CD14-positive monocyte (primary cell): ENCODE data around the gene DEGS1. TPM values are rescaled to one million over a fixed set of nuclear protein-coding genes. Genes with fewer than 3 reads are reported as not detected.

Source experiments
- DNase-seq, 3 donors: peaks; one replicate each; pipeline ENCODE4 v3.0.0-alpha.2; 2011 to 2022
- H2AFZ ChIP-seq: 2 replicates; pipeline ENCODE4 v1.6.0; 2012; ENCODE audit warnings: mild to moderate bottlenecking, low read depth, low read length, inconsistent platforms; ENCODE audit not compliant: insufficient read depth, poor library complexity, severe bottlenecking
- H3K27ac ChIP-seq, 2 donors: 1 replicate in 1 of 2; 2 replicates in 1 of 2; pipeline ENCODE4 v1.5.1; 2012 to 2013; ENCODE audit warnings: low read length in 2 of 2, control low read depth in 1 of 2, inconsistent platforms in 1 of 2, low read depth in 1 of 2, mild to moderate bottlenecking in 1 of 2
- H3K27me3 ChIP-seq, 2 donors: one replicate each; pipeline versions ENCODE4 v1.6.0 to v1.6.1; 2011 to 2013; ENCODE audit warnings: low read length in 2 of 2; ENCODE audit not compliant: control insufficient read depth in 2 of 2, insufficient read depth in 2 of 2
- H3K36me3 ChIP-seq, 2 donors: replicated peaks in 1 of 2; 1 replicate in 1 of 2; 2 replicates in 1 of 2; pipeline versions ENCODE4 v1.5.1 to v1.6.1; 2012 to 2013; ENCODE audit warnings: low read length in 2 of 2, control low read depth in 1 of 2, inconsistent platforms in 1 of 2, mild to moderate bottlenecking in 1 of 2; ENCODE audit not compliant: insufficient read depth in 2 of 2, control insufficient read depth in 1 of 2
- H3K4me1 ChIP-seq, 2 donors: 1 replicate in 1 of 2; 2 replicates in 1 of 2; pipeline versions ENCODE4 v1.5.1 to v1.6.1; 2012 to 2013; ENCODE audit warnings: low read length in 2 of 2, control low read depth in 1 of 2, inconsistent platforms in 1 of 2, mild to moderate bottlenecking in 1 of 2, moderate library complexity in 1 of 2; ENCODE audit not compliant: insufficient read depth in 2 of 2, control insufficient read depth in 1 of 2
- H3K4me2 ChIP-seq: replicated peaks from 2 replicates; pipeline ENCODE3; 2012; ENCODE audit warnings: low read length, moderate library complexity, mild to moderate bottlenecking; ENCODE audit not compliant: poor library complexity, severe bottlenecking; ENCODE audit errors: extremely low read depth
- H3K4me3 ChIP-seq, 3 experiments: fragments of 200-600 bp in 1 of 3; sonication (generic) in 1 of 3; replicated peaks in 1 of 3; 1 replicate in 2 of 3; 2 replicates in 1 of 3; pipeline ENCODE4 v1.5.1; 2011 to 2013; ENCODE audit warnings: low read length in 3 of 3, mild to moderate bottlenecking in 3 of 3, control low read depth in 2 of 3, low read depth in 2 of 3, inconsistent platforms in 1 of 3, moderate library complexity in 1 of 3
- H3K79me2 ChIP-seq: 2 replicates; pipeline ENCODE4 v1.6.0; 2012; ENCODE audit warnings: mild to moderate bottlenecking, control low read depth, inconsistent platforms, low read length, moderate library complexity; ENCODE audit not compliant: insufficient read depth
- H3K9ac ChIP-seq: 2 replicates; pipeline ENCODE4 v1.6.0; 2017; ENCODE audit warnings: low read length, mild to moderate bottlenecking; ENCODE audit not compliant: insufficient read depth, poor library complexity, severe bottlenecking
- H3K9me3 ChIP-seq, 2 donors: replicated peaks in 1 of 2; 1 replicate in 1 of 2; 2 replicates in 1 of 2; pipeline versions ENCODE4 v1.5.1 to v1.6.1; 2012 to 2013; ENCODE audit warnings: low read length in 2 of 2, control low read depth in 1 of 2; ENCODE audit not compliant: control insufficient read depth in 1 of 2, insufficient read depth in 1 of 2
- H4K20me1 ChIP-seq: 2 replicates; pipeline ENCODE4 v1.6.0; 2012; ENCODE audit warnings: mild to moderate bottlenecking, low read length, control low read depth, moderate library complexity; ENCODE audit not compliant: insufficient read depth
- H3K27ac Mint-ChIP-seq, 7 donors: one replicate each; pipeline ENCODE4 v1.8.0; 2020; ENCODE audit warnings: mild to moderate bottlenecking in 7 of 7, mixed read lengths in 7 of 7, moderate library complexity in 6 of 7, inconsistent platforms in 2 of 7
- H3K27me3 Mint-ChIP-seq, 3 donors: one replicate each; pipeline ENCODE4 v1.8.0; 2021 to 2022; ENCODE audit warnings: low read depth in 3 of 3, mild to moderate bottlenecking in 3 of 3, mixed read lengths in 3 of 3, moderate library complexity in 3 of 3, inconsistent platforms in 1 of 3
- H3K36me3 Mint-ChIP-seq, 2 donors: one replicate each; pipeline ENCODE4 v1.8.0; 2020; ENCODE audit warnings: mixed read lengths in 2 of 2, inconsistent platforms in 1 of 2, mild to moderate bottlenecking in 1 of 2
- H3K4me1 Mint-ChIP-seq: one replicate; pipeline ENCODE4 v1.8.0; 2020; ENCODE audit warnings: mild to moderate bottlenecking, mixed read lengths
- H3K4me3 Mint-ChIP-seq, 2 donors: one replicate each; pipeline ENCODE4 v1.8.0; 2020; ENCODE audit warnings: mild to moderate bottlenecking in 2 of 2, mixed read lengths in 2 of 2, moderate library complexity in 1 of 2
- H3K9me3 Mint-ChIP-seq, 7 donors: one replicate each; pipeline ENCODE4 v1.8.0; 2020 to 2022; ENCODE audit warnings: mixed read lengths in 7 of 7, mild to moderate bottlenecking in 6 of 7, moderate library complexity in 6 of 7, inconsistent platforms in 2 of 7
- CTCF ChIP-seq: fragments of 200-600 bp; IDR thresholded peaks from one replicate; pipeline ENCODE4 v1.8.0; 2022; ENCODE audit warnings: antibody characterized with exemption, mild to moderate bottlenecking
- WGBS: methylation state at CpG from one replicate; pipeline ENCODE4 v1.1.5; 2013; ENCODE audit warnings: missing lambda C conversion rate; ENCODE audit not compliant: insufficient coverage; 5-methylcytosine and 5-hydroxymethylcytosine counted together
- intact Hi-C, 2 donors: fragments of 100-400 bp; cut with micrococcal nuclease; formaldehyde crosslinking; loops; one replicate each; pipeline versions ENCODE4 v1.15.0 to v1.15.1; 2023
- polyA plus RNA-seq, 3 donors: library from polyadenylated mRNA; depleted of rRNA in 1 of 3; unstranded in 2 of 3; stranded (reverse) in 1 of 3; fragments of 300-500 nt in 2 of 3; fragments of >200 nt in 1 of 3; fragmentation: Illumina TruSeq in 2 of 3; gene quantifications; 1 replicate in 2 of 3; 2 replicates in 1 of 3; pipeline ENCODE4 v1.2.3, GENCODE V29; 2012 to 2021

The DEGS1 gene
- polyA plus RNA-seq, 3 donors = 35.0 to 137 (median 118) TPM

GRCh38 chr1:224219612-224220059 lies 36.6 kb downstream of the DEGS1 start:
- Histone ChIP-seq H2AFZ (no peak overlapping the region), H3K27me3 (no peaks in the 10 kb centered on the region), H3K36me3 (no peaks in the 10 kb centered on the region), H3K79me2 (no peaks in the 10 kb centered on the region), H3K4me3 (no peak overlapping the region), H3K9ac (no peak overlapping the region), H3K9me3 (no peaks in the 10 kb centered on the region), H3K4me2 (no peak overlapping the region), H4K20me1 (no peaks in the 10 kb centered on the region), H3K4me1 (peaks cover 10 to 11% of the 10 kb centered on the region in 2 donors), H3K27ac (no peak overlapping the region)
- no peaks in the 10 kb centered on the region for H3K36me3 Mint-ChIP-seq
- no peak overlapping the region for H3K4me3 Mint-ChIP-seq
- WGBS = 73% methylated on average over 3 of the region's 7 CpGs
- no peak for TF ChIP-seq CTCF
- intact Hi-C loops = loop anchor here in 1 of 2 donors (5.0 kb wide), 1 partner anchor 37 kb away; the partner anchor contains the start of gene DEGS1
- H3K27me3 Mint-ChIP-seq = no peaks in the 10 kb centered on the region
- H3K4me1 Mint-ChIP-seq = peaks cover 7% of the 10 kb centered on the region
- DNase-seq = no peak
- no peaks in the 10 kb centered on the region for H3K9me3 Mint-ChIP-seq
- H3K27ac Mint-ChIP-seq = no peak overlapping the region

- Histone ChIP-seq H3K36me3 (peaks cover 14 to 21% of the 10 kb centered on the region in 2 donors), H3K4me2 (no peak overlapping the region), H3K4me3 (no peak overlapping the region), H3K27me3 (no peaks in the 10 kb centered on the region), H3K27ac (no peak overlapping the region), H3K9ac (no peak overlapping the region), H3K4me1 (no peaks in the 10 kb centered on the region), H3K79me2 (no peaks in the 10 kb centered on the region), H3K9me3 (no peaks in the 10 kb centered on the region), H4K20me1 (no peaks in the 10 kb centered on the region), H2AFZ (no peak overlapping the region)
- no peak for TF ChIP-seq CTCF
- no peak for DNase-seq
- WGBS = 100% methylated on average over 5 of the region's 12 CpGs
- Mint-ChIP-seq H3K27ac (no peak overlapping the region), H3K36me3 (peaks cover 14 to 22% of the 10 kb centered on the region in 2 donors), H3K9me3 (no peaks in the 10 kb centered on the region), H3K4me1 (no peaks in the 10 kb centered on the region), H3K4me3 (no peak overlapping the region), H3K27me3 (no peaks in the 10 kb centered on the region)
- intact Hi-C loops = no loop called here
Observed at GRCh38 chr1:224223819-224224714, 41.0 kb downstream of the DEGS1 start.
